ENCODE data around the gene ZDHHC24. TPM values are rescaled to one million over a fixed set of nuclear protein-coding genes. Genes with fewer than 3 reads are reported as not detected.

Gene ZDHHC24
- total and polyA plus RNA-seq, 10 of the 15 experiments (the other 5 are each of a cell fraction or from before 2014, with no cell fraction given): 0.86 to 17.5 (median 6.8) TPM

DNA sequence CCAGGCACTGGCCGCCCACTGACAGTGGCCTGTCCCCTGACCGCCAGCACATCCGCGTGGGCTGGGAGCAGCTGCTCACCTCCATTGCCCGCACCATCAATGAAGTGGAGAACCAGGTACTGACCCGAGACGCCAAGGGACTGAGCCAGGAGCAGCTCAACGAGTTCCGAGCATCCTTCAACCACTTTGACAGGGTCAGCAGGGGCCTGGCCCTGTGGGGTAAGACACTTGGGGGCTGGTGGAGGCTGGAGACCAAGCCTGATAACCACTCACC, 16.1 kb upstream of the ZDHHC24 start:
- Histone ChIP-seq H3K9ac (ENCODE audit: control insufficient read depth, insufficient read depth, low read length) (no peak overlapping the region), H3K4me3 (no peak overlapping the region), H3K9me3 (replicated peaks; ENCODE audit: control insufficient read depth, insufficient read depth, low read length) (no peaks in the 10 kb centered on the region), H3K36me3 (ENCODE audit: control insufficient read depth in 2 of 2, insufficient read depth in 2 of 2, low read length in 1 of 2) (no peaks in the 10 kb centered on the region), H3K79me2 (ENCODE audit: control insufficient read depth, insufficient read depth, low read length) (no peaks in the 10 kb centered on the region), H3K4me1 (ENCODE audit: control insufficient read depth, insufficient read depth, low read length) (no peaks in the 10 kb centered on the region), H3K27me3 (replicated peaks in 1 of 2; ENCODE audit: control insufficient read depth in 2 of 2, insufficient read depth in 2 of 2, low read length in 1 of 2) (no peaks in the 10 kb centered on the region; a peak in 2 of 4 replicates), H4K20me1 (ENCODE audit: control insufficient read depth, insufficient read depth) (no peaks in the 10 kb centered on the region), H3K27ac (ENCODE audit: control insufficient read depth, insufficient read depth) (no peak overlapping the region), H3K4me2 (ENCODE audit: control insufficient read depth, insufficient read depth) (no peak overlapping the region), H2AFZ (ENCODE audit: control insufficient read depth, low read depth, low read length) (no peak overlapping the region)
- BruUV-seq (replicated peaks): no TSS peak
- no peak for DNase-seq (ENCODE audit: low read depth, low spot score)
- ChIA-PET SMC1A (ENCODE audit: uncharacterized antibody, unreplicated experiment) (no interaction called here), POLR2A (no interaction called here), RAD21 (ENCODE audit: unreplicated experiment) (interaction anchor here (1.0 kb wide), 1 partner anchor 117 kb away, joined by 3 read pairs; no protein-coding TSS in a partner anchor), CTCF (interaction anchor here (0.9 kb wide), 1 partner anchor 16 kb away, joined by 3 read pairs; the partner anchor contains the start of gene ZDHHC24)
- no peak for FAIRE-seq
- no peak for TF ChIP-seq NFIC (IDR thresholded peaks at IDR 0.05; ENCODE audit: low read depth, low read length)
- TF ChIP-seq, protein P1, sequence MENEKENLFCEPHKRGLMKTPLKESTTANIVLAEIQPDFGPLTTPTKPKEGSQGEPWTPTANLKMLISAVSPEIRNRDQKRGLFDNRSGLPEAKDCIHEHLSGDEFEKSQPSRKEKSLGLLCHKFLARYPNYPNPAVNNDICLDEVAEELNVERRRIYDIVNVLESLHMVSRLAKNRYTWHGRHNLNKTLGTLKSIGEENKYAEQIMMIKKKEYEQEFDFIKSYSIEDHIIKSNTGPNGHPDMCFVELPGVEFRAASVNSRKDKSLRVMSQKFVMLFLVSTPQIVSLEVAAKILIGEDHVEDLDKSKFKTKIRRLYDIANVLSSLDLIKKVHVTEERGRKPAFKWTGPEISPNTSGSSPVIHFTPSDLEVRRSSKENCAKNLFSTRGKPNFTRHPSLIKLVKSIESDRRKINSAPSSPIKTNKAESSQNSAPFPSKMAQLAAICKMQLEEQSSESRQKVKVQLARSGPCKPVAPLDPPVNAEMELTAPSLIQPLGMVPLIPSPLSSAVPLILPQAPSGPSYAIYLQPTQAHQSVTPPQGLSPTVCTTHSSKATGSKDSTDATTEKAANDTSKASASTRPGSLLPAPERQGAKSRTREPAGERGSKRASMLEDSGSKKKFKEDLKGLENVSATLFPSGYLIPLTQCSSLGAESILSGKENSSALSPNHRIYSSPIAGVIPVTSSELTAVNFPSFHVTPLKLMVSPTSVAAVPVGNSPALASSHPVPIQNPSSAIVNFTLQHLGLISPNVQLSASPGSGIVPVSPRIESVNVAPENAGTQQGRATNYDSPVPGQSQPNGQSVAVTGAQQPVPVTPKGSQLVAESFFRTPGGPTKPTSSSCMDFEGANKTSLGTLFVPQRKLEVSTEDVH (IDR thresholded peaks at IDR 0.05; ENCODE audit: low read depth, partially characterized antibody): no peak
- intact Hi-C loops (cut with micrococcal nuclease; ENCODE audit: unreplicated experiment) (no loop called here), in situ Hi-C loops (cut with MboI) (no loop called here)
- no peak for ATAC-seq
- WGBS (ENCODE audit: insufficient coverage, insufficient replicate concordance, low lambda C conversion rate, missing lambda C conversion rate): 43% methylated on average over 9 of the region's 9 CpGs

DNA sequence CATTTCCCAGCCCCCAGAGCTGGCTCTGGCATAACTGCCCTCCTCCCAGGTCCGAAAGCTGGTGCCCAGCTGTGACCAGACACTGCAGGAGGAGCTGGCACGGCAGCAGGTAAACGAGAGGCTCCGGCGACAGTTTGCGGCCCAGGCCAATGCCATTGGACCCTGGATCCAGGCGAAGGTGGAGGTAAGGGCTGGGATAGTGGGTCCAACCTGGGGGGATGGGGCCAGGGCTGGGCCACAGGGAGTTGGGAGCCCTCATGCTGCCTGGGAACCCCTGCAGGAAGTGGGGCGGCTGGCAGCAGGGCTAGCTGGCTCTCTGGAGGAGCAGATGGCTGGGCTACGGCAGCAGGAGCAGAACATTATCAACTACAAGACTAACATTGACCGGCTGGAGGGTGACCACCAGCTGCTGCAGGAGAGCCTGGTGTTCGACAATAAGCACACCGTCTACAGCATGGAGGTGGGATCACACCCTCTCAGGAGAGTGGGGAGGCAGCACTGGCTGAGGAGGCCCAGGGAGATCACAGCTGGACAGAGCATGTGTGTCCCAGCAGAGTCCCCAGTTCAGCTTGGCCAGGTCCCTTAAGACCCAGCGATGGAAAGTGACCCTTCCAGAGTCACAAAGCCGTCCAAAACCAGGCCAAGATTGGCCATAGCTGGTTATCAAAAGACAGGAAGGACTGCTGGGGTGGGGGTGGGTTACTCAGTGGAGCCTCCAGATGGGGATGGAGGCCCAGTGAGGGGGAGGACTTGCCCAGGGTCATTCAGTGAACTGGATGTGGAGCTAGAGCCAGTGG, 15.5 kb upstream of the ZDHHC24 start:
- H3K27me3 ChIP-seq (replicated peaks in 1 of 2; ENCODE audit: control insufficient read depth in 2 of 2, insufficient read depth in 2 of 2, low read length in 1 of 2): no peaks in the 10 kb centered on the region; a peak in 1 of 4 replicates
- ATAC-seq (no peak), FAIRE-seq (no peak), DNase-seq (ENCODE audit: low read depth, low spot score) (no peak)
- ChIA-PET SMC1A (ENCODE audit: uncharacterized antibody, unreplicated experiment) (interaction anchor here (0.6 kb wide), 1 partner anchor 240 kb away, joined by 3 read pairs; no protein-coding TSS in a partner anchor), POLR2A (no interaction called here), CTCF (interaction anchor here (0.9 to 1.1 kb wide), 2 partner anchors 8 to 16 kb away, joined by 3 read pairs; partner anchors contain the start of gene ZDHHC24), RAD21 (ENCODE audit: unreplicated experiment) (no interaction called here)
- H3K4me1 ChIP-seq (ENCODE audit: control insufficient read depth, insufficient read depth, low read length): no peaks in the 10 kb centered on the region
- H3K9me3 ChIP-seq (replicated peaks; ENCODE audit: control insufficient read depth, insufficient read depth, low read length): no peaks in the 10 kb centered on the region
- no peak overlapping the region for H3K27ac ChIP-seq (ENCODE audit: control insufficient read depth, insufficient read depth)
- in situ Hi-C loops (cut with MboI): no loop called here
- no peaks in the 10 kb centered on the region for H4K20me1 ChIP-seq (ENCODE audit: control insufficient read depth, insufficient read depth)
- H3K4me3 ChIP-seq: no peak overlapping the region
- 48% methylated on average over 14 of the region's 14 CpGs for WGBS (ENCODE audit: insufficient coverage, insufficient replicate concordance, low lambda C conversion rate, missing lambda C conversion rate)
- no peaks in the 10 kb centered on the region for H3K36me3 ChIP-seq (ENCODE audit: control insufficient read depth in 2 of 2, insufficient read depth in 2 of 2, low read length in 1 of 2)
- H3K4me2 ChIP-seq (ENCODE audit: control insufficient read depth, insufficient read depth): no peak overlapping the region
- BruUV-seq (replicated peaks): no TSS peak
- H2AFZ ChIP-seq (ENCODE audit: control insufficient read depth, low read depth, low read length): no peak overlapping the region
- H3K79me2 ChIP-seq (ENCODE audit: control insufficient read depth, insufficient read depth, low read length): no peaks in the 10 kb centered on the region
- no peak overlapping the region for H3K9ac ChIP-seq (ENCODE audit: control insufficient read depth, insufficient read depth, low read length)
- TF ChIP-seq, protein P2, sequence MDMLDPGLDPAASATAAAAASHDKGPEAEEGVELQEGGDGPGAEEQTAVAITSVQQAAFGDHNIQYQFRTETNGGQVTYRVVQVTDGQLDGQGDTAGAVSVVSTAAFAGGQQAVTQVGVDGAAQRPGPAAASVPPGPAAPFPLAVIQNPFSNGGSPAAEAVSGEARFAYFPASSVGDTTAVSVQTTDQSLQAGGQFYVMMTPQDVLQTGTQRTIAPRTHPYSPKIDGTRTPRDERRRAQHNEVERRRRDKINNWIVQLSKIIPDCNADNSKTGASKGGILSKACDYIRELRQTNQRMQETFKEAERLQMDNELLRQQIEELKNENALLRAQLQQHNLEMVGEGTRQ (IDR thresholded peaks at IDR 0.05; ENCODE audit: borderline replicate concordance, low read depth, low read length): no peak
- no peak for TF ChIP-seq FOS (IDR thresholded peaks at IDR 0.05; ENCODE audit: borderline replicate concordance, extremely low read depth, insufficient read length)
- TF ChIP-seq, protein P3, sequence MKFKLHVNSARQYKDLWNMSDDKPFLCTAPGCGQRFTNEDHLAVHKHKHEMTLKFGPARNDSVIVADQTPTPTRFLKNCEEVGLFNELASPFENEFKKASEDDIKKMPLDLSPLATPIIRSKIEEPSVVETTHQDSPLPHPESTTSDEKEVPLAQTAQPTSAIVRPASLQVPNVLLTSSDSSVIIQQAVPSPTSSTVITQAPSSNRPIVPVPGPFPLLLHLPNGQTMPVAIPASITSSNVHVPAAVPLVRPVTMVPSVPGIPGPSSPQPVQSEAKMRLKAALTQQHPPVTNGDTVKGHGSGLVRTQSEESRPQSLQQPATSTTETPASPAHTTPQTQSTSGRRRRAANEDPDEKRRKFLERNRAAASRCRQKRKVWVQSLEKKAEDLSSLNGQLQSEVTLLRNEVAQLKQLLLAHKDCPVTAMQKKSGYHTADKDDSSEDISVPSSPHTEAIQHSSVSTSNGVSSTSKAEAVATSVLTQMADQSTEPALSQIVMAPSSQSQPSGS (IDR thresholded peaks at IDR 0.05; ENCODE audit: low read length): no peak
- no peak for TF ChIP-seq ZNF207 (IDR thresholded peaks at IDR 0.05; ENCODE audit: borderline replicate concordance)
- intact Hi-C loops (cut with micrococcal nuclease; ENCODE audit: unreplicated experiment): no loop called here

All from GM12878 (cell line).